ENCODE results near the gene RSL24D1.
A peak's percentile ranks its signal among the peaks of the same experiment; 100 is the strongest.
"Not testable (repeated sequence)": the region's sequence is repeated elsewhere in the genome, so short reads cannot be mapped to it uniquely, and the experiment has no call there.

The RSL24D1 gene

DNA sequence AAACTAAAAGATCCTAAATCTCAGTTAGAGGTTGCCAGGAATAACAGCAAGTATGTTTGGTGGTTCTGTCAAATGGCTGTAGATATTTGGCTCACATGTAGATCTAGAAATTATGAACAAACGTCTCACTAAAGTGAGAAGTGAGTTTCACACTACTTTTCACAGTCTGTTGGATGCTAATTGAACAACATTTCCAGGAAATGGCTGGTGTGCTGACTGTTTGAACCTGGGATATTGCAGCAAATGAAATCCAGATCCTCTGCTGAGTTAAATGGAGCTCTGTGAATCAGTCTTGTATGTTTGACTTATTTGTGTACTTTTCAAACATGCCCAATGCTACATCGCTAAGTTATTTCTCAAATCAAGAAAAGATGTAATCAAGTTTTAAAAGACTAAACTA is 21.3 kb upstream of the RSL24D1 start:
- no peak for DNase-seq (ENCODE audit: low read depth in 1 of 2, low spot score in 1 of 2)

DNA sequence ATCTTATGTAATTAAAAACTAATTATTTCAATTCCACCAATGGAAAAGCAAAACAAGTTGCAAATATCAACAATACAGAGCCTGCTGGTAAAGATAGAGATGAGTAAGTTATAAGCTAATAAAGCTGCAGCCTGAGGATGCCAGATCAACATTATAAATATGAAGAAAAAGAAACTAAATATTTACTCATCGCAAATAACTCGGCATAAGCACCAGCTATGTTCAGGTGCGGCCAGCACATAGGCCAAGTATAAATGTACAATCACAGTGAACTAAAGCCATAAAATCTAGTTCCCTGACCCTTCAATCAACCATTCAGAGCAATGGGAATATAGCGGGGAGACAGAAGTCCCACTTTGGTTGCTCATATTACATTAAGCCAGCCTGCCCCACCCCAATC is 7.7 kb upstream of the RSL24D1 start:
- no peak for DNase-seq (ENCODE audit: low read depth in 1 of 2, low spot score in 1 of 2)

DNA sequence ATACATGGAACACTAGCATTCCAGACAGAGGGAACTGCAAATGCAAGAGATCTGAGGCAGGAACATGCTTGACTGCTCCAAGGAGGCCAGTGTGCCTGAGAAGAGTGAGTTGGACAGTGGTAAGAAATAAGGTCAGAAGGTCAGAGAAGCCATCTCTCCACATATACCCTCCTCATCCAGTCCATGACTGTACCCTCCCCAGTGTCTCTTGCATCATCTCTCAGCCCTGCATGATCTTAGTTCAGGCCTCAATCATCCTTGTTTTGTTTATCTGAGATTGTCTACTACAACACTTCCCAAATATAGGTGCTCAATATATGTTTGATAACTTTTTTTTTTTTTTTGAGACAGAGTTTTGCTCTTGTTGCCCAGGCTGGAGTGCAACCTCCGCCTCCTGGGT is 5.5 kb upstream of the RSL24D1 start:
- no peak for DNase-seq (ENCODE audit: low read depth in 1 of 2, low spot score in 1 of 2)

DNA sequence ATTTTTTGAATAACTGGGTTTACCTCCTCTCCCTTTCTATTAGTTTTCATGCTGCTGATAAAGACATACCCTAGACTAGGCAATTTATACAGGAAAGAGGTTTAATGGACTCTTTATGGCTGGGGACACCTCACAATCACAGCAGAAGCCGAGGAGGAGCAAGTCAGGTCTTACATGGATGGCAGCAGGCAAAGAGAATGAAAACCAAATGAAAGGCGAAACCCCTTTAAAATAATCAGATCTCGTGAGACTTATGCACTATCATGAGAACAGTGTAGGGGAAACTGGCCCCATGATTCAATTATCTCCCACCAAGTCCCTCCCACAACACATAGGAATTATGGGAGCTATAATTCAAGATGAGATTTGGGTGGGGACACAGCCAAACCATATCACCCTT is 2.0 kb upstream of the RSL24D1 start:
- no peak for DNase-seq (ENCODE audit: low read depth in 1 of 2, low spot score in 1 of 2)

DNA sequence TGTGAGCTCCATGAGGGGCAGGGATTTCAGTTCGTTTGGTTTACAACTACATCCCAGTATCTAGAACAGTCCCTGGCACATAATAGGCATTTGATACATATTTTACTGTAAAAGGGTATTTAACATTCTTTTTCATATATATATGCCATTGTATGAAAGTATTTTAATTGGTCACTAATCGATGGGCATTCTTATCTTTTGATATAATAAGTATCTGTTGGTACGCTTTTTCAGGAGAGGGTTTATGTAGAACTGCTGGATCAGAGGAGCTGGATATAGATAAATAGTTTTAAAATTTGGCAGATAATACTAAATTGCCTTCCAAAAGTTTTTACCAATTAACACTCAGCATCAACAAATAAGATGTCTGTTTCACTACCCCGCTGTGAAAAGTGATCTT is 978 bp upstream of the RSL24D1 start:
- no peak for DNase-seq (ENCODE audit: low read depth in 1 of 2, low spot score in 1 of 2)

DNA sequence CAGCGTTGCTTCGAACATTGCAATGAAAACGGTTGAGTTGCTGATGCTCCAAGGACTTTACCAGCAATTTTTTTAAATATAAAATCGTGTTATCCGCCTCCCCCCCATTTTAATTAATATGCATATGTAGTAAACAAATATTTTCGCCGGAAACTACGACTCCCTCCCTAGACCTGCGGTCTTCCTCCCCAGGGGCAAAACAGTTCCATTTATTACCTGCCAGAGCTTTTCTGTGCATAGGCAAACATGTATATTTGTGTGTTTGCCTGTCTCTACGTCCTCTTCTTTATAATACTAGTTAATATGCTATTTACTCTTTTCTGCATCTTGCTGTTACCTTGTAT is 593 bp upstream of the RSL24D1 start:
- no peak for DNase-seq (ENCODE audit: low read depth in 1 of 2, low spot score in 1 of 2)

DNA sequence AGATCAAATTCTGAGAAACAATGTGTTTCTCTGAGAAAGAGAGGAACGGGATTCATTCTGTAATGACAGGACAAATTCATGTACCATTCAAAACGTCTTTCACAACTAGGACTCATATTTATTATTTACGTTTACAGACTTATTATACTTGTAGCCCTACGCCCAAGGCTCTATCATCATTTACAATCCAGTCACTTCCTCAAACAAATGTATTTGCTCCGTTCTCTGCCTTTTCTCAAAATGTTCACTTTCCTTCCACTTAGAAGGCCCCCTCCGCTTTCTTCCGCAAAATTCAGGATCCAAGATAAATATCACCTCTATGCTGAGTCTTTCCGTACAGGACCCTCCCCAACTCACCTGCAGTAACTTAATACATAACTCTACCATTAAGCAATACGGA is 745 bp downstream of the RSL24D1 start:
- no peak for DNase-seq (ENCODE audit: low read depth in 1 of 2, low spot score in 1 of 2)

DNA sequence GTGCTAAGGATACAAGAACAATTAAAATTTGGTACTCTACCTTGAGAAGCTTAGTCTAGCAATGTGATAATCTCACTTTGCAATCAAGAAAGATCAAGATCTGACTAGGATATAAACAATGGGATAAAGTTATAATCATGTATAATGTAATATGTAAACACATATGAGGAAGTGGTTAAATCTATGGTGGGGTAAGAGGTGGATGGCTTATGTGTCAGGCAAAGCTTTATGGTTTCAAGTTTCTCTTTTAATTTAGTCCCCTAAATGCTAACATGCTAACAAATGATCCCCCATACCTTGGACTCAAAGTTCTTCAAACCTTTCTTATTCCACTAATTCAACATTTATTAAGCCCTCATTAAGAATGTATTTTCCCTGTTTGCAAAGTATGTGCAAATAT is 2.5 kb downstream of the RSL24D1 start:
- no peak for DNase-seq (ENCODE audit: low read depth in 1 of 2, low spot score in 1 of 2)

DNA sequence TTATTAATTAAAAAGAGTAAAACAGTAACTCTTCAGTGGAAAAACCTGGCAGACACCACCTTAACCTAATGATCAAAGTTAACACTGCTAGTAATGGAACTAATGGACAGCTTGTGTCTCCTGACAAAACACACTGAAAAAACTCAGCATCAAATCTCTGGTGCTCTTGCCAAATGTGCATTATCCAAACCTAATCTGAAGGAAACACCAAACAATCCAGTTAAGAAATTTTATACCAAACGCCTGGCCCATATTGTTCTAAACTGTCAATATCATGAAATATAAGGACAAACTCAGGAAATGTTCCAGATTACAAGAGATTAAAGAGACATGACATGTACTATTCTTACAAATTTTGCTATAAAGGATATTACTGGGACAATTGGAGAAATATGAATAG is 10.4 kb downstream of the RSL24D1 start:
- no peak for DNase-seq (ENCODE audit: low read depth in 1 of 2, low spot score in 1 of 2)

DNA sequence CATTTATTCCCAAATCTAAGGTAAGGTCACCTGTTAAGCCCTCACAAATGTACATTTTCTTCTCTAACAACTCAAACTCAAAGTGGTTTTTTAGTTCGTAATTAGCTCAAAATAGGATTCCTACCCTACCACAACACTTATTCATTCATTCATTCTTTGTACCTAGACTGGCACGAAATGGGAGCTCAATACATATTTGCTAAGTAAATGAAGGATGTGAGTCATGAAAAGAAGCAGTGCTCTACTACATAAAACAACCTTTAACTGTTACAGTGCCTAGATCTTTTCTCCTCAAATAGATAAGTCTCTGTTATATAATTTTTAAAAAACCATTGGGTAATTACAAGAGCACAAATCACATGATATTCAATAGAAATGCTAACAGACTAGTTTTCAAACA is 13.1 kb downstream of the RSL24D1 start:
- no peak for DNase-seq (ENCODE audit: low read depth in 1 of 2, low spot score in 1 of 2)

DNA sequence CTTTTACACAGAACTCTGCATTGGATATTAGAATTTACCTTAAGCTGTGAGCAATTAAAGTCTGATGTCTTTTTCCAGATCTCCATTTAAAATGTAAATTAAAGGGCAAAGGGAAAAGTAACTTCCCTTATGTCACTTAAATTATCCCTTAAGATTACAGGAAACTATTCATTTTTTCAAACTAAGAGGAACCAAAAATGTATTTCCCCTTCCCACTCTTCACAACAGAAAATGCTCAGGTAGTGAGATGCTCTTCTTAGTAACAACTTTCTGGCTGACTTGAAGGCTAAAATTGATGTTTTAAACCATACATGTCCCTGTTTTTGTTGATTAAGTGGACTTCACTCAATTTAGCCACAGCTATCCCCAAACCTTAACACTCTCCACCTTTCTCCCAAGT is 17.6 kb downstream of the RSL24D1 start:
- DNase-seq (ENCODE audit: low read depth in 1 of 2, low spot score in 1 of 2): no peak

DNA sequence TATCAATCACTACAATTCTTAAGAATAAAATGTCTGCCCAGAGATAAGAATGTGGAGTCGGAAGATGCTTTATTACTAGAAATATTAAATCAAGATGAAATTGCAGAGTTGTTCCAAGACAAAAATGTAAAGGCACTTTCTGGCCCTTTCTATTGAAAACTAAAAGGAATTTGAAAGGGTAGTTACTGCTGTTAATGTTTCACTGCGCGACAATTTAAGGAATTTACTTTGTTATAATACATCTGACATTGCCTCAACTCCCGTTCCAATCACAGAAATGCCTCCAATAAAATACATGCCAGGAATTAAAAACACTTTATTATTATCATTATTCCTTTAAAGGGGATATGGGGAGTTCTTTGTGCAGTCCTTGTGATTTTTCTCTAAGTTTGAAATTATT is 26.4 kb downstream of the RSL24D1 start:
- DNase-seq (ENCODE audit: low read depth in 1 of 2, low spot score in 1 of 2): no peak

DNA sequence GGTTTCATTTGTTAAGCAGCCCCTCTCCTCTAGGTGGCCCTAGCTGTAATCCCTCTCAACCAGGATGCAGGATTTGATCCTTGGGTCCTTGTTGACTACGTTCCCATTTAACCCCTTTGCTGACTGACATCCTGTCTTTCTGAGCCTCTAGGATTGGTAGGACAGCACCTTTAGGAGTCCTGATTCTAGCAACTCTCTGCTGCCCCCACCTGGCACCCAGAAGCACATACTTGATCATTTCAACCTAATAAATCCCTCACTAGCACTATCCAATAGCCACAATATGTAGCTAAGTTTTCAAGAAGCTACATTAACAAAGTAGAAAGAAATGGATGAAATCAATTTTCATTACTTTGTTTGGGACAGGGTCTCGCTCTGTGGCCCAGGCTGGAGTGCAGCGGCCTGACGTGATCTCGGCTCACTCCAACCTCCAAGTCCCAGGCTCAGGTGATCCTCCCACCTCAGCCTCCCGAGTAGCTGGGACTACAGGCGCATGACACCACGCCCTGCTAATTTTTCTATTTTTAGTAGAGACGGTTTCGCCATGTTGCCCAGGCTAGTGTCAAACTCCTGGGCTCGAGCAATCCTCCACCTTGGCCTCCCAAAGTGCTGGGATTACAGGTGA is 28.3 kb downstream of the RSL24D1 start:
- peak in 1 of 2 donors; percentile 11 for DNase-seq (ENCODE audit: low read depth in 1 of 2, low spot score in 1 of 2)

DNA sequence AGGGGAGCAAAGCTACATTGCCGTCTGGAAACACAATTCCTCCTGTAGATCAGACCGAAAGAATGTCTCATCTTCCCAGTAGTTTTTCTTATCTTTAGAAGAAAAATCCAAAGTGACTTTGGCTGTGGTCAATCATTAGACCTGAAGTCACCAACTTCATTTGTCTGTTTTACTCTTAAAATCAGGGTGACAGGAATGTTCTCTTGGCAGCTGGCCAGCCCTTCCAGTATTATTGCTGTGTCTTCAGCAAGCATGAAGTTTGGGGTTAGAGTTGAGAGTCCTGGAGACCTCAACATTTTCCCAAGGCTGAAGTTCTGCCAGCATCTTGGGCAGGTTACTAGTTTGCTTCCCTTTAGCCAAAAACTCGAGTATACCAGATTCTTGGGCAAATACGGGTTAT is 32.5 kb downstream of the RSL24D1 start:
- DNase-seq (ENCODE audit: low read depth in 1 of 2, low spot score in 1 of 2): no peak

DNA sequence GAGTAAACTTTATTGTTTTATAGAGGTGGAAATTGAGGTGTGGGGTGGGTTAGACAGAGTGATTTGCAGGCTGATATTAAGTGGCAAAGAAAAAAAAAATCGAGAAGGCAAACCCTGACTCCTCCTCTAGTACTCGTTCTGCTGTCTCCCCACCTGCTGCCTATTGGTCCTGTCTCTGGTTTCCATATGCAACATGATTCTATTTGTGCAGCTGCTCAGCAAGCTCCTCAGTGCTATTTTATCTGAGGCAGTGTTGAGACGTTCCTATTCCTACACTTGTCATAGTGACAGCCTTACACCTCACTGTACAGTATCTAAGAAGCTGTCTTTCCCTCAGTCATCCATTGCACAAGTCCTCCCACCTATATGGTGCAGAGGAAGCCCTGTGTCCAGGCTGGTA is 45.1 kb downstream of the RSL24D1 start:
- DNase-seq (ENCODE audit: low read depth in 1 of 2, low spot score in 1 of 2): no peak

DNA sequence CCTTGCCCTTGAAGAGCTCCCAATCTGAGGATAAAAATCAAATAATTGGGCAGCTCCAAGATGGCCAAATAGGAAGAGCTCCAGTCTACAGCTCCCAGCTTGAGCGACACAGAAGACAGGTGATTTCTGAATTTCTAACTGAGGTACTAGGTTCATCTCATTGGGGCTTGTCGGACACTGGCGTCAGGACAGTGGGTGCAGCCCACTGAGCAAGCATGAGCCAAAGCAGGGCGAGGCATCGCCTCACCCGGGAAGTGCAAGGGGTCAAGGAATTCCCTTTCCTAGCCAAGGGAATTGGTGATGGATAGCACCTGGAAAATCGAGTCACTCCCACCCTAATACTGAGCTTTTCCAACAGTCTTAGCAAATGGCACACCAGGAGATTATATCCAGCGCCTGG is 53.6 kb downstream of the RSL24D1 start:
- not testable (repeated sequence) for DNase-seq (ENCODE audit: low read depth in 1 of 2, low spot score in 1 of 2)

DNA sequence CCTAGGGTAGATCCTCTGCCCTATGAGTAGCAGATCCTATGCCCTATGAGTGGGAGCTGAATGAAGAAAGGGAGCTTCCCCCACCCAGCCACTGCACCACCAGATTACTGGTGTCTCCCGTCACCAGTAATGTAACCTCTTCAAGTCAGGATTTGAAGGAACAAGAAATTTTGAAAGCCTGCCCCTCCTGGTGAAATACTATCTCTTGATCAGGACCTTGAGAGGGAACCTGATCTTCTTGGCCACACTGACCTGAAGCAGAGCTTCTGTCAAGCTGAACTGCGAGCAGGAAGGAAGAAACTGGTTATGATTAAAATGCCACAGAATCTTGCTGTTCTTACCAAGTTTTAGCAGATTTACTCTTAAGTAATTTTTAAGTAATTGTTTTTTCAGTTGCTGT is 62.8 kb downstream of the RSL24D1 start:
- DNase-seq (ENCODE audit: low read depth in 1 of 2, low spot score in 1 of 2): no peak

DNA sequence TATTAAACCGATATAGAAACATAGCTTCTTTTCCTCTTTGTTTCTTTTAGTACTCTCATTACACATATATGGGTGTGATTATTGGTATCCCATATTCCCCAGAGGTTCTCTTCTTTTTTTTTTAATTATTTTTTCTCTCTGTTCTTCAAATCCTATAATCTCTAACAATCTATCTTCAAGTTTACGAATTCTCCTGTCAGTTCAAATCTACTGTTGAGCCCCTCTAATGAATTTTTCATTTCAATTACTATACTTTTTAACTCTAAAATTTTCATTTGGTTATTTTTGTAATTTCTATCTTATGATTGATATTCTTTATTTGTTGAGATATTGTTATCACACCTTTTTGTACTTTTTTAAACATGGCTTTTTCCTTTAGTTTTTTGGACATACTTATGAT is 64.1 kb downstream of the RSL24D1 start:
- no peak for DNase-seq (ENCODE audit: low read depth in 1 of 2, low spot score in 1 of 2)
